ENCODE measurements around the gene NR1H4. TPM values are rescaled to one million over a fixed set of nuclear protein-coding genes. Genes with fewer than 3 reads are reported as not detected.

Gene NR1H4
- total and polyA plus RNA-seq, 2 of the 8 experiments (the other 6 are each of a cell fraction or from before 2014, with no cell fraction given) = not detected

- TF ChIP-seq FOSL1 (IDR thresholded peaks at IDR 0.05; ENCODE audit: insufficient read depth, low read depth, low read length) = no peak
- TF ChIP-seq USF2 (IDR thresholded peaks at IDR 0.05; ENCODE audit: low read length) = no peak
- TF ChIP-seq HDAC2 (IDR thresholded peaks at IDR 0.05; ENCODE audit: borderline replicate concordance in 1 of 2, low read depth in 2 of 2, low read length in 2 of 2) = no peak
Observed at GRCh38 chr12:100458191-100458590, 15.5 kb upstream of the NR1H4 start (continued).

Data from H1 (cell line).